OCI-LY1 (cell line): ENCODE results near the gene RBM38.

ENCODE experiments used
- CTCF ChIP-seq: fragments of 200-600 bp; sonication (generic), shearing (Covaris generic); IDR thresholded peaks from 2 replicates; pipeline ENCODE4 v1.5.1; 2017; ENCODE audit warnings: mild to moderate bottlenecking, antibody characterized with exemption, low read length, moderate library complexity, mixed read lengths
- EZH2 ChIP-seq: fragments of 200-600 bp; sonication (generic), shearing (Covaris generic); IDR thresholded peaks from 2 replicates; pipeline ENCODE4 v1.8.0; 2017; ENCODE audit warnings: borderline replicate concordance, mixed run types, mild to moderate bottlenecking, antibody characterized with exemption, low read length, moderate library complexity, mixed read lengths

GRCh38 chr20:57442888-57443239, 51.7 kb downstream of the RBM38 start:
- TF ChIP-seq CTCF (no peak), EZH2 (no peak)
